HK-2 (cell line): ENCODE measurements around the gene APOBEC3H.
A peak's percentile ranks its signal among the peaks of the same experiment; 100 is the strongest.

Source experiments
- DNase-seq: peaks from one replicate; pipeline ENCODE4 v3.0.0-alpha.2; 2018; ENCODE audit not compliant: unreplicated experiment

The APOBEC3H gene

DNA sequence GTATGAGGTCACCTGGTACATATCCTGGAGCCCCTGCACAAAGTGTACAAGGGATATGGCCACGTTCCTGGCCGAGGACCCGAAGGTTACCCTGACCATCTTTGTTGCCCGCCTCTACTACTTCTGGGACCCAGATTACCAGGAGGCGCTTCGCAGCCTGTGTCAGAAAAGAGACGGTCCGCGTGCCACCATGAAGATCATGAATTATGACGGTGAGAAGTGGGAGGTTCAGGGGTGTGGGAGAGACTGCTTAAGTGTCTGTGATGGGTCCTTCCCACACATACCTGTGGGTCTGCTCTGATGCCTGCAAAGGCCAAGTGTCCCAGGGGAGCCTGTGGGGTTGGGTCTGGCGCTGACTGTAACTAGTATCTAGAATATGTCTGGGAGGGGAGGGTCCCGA, 16.0 kb upstream of the APOBEC3H start:
- DNase-seq = no peak

DNA sequence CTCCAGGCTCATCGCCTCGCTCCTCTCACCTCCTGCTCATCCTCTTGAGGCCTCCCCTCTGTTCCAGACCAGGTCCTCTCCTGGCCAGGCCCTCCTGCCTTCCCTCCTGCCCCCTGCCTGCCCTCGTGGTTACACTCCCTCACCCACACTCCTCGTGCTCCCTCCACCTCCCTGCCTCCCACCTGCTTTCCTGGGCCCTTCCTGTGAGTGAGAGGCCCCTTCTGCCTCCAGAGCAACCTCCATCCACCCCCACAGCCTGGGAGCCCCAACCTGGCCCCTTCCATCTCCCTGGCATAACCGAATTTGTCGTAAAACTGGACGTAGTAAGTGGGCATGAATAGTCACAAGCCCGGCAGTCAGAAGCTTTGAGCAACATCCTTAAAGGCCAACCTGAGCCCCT, 15.4 kb upstream of the APOBEC3H start:
- no peak for DNase-seq

DNA sequence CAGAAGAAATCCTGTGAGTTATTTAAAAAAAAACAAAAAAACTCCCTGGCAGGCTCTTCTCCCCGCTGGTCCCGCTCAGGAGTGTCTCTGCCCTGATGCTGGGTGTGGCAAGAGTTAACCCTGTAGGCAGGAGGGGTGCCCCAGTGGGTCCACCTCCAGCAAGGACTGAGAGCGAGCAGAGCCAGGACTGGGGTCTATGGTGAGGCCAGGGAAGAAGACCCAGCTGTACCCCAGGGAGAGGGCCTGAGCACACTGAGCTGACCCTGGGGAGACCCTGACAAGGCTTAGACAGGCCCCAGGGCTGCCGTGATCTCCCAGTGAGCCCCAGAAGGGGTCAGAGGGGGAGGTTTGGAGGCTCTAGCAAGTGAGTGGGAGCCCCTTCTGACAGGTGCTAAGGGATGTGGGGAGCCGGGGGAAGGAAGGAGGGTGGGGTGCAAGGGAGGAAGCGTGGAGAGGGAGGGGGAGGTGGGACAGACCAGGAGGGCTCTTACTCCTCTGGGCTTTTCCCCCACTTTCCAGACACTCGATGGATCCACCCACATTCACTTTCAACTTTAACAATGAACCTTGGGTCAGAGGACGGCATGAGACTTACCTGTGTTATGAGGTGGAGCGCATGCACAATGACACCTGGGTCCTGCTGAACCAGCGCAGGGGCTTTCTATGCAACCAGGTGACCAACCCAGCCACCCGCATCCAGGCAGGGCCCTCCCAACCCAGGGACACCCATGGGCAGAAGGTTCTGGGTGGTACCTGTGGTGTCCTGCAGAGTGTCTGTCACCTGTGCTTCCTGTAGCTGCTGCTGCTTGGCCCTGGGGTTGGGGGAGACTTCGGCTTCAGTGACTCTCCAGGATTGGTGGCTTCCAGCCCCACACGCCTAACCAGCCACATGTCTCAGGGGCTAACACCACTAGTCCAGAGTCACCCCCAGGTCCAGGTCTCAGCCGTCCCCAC, 13.6 kb upstream of the APOBEC3H start:
- no peak for DNase-seq

DNA sequence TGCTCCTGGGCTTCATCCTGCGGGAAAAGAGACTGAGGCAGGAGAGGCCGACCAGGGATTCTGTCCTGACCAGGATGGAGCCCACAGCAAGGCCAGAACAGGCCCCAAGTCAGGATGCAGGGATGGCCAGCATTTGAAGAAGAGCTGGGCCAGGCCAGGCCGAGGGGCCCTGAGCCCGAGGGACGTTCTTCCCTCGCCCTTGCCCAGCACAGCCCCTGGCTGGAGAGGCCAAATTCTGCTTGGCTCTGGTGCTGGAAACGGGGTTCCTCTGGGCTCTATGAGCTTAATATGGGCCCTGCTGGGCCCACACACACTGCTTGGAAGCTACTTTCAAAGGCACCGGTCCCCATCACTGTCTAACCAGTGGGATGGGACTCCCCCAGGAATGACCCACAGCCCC, 12.4 kb upstream of the APOBEC3H start:
- no peak for DNase-seq

DNA sequence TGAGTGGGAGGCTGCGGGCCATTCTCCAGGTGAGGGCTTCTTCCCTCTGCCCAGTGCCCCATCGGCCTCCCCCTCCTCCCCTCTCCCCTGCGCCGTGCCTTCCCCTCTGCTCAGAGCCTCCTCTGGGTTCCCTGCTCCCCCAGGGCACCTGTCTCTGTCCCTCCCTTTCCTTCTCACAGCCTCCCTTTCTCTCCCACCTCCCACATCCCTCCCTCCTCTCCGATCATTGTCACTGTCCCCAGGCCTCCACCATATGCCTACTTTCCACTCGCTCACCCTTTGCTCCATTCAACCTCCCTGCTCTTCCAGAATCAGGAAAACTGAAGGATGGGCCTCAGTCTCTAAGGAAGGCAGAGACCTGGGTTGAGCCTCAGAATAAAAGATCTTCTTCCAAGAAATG, 9.9 kb upstream of the APOBEC3H start:
- no peak for DNase-seq

DNA sequence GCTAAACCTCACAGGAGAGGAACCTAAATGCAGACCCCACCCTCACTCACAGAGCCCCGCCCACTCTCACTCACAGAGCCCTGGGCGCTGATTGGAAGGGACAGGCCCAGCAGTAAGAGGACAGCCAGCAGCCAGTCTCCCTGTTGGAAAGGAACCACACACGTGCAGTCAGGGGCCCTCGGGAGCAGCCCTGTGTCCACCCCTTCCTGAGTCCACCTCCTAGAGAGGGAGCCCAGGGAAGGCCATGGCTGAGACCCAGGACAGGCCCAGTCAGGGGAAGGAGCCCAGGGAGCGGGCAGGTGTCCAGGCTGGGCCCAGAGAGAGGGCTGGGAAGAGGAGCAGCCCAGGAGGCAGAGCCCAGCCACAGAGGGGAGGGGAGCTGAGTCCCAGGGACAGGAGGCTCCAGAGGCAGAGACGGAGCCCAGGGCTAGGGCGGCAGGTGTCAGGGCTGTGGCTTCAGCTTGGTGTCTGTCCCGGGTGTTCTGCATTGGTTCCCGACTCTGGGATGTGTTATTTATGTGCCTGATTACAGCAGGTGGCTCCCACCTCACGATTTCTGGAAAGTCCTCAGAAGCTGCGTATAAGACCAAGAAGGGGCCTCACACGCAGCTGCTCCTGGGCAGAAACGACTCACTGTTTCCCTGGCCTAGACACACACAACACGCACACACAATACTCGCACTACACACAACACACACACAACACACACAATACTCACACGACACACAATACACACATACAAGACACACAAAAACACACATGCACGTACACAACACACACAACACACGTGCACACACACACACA, 9.0 kb upstream of the APOBEC3H start:
- no peak for DNase-seq

DNA sequence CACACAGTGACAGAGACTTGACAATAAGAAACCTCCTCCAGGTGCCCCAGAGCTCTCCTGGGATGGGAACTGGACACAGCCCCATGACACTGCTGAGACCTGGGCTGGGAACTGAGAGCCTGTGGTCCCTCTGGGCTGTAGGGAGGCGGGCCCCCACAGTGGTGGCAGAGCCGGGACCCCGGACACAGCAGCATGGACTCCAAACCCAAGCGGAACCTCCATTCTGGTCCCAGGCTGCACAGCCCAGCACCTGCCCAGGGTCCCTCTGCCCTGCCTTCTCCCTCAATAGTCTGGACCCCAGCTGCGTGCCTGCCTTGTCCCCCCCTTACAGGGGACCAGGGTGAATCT, 8.4 kb upstream of the APOBEC3H start:
- no peak for DNase-seq

DNA sequence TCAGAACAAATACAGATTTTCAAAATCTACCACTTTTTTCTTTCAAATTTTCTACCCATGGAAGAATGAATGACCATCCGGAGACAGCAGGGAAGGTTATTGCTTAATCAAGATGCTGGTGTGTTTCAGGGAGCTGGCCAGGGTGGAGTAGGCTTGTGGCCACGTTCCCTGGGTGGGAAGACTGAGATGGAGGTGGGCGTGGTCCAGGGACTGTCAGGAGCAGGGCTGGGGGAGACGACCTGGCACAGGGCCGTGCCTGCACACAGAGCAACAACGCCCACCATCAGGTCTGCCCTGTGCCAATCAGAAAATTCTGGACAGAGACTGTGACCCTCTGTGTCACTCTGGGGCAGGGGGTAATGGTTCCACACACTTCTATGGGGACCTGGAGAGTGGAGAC, 7.1 kb upstream of the APOBEC3H start:
- no peak for DNase-seq

DNA sequence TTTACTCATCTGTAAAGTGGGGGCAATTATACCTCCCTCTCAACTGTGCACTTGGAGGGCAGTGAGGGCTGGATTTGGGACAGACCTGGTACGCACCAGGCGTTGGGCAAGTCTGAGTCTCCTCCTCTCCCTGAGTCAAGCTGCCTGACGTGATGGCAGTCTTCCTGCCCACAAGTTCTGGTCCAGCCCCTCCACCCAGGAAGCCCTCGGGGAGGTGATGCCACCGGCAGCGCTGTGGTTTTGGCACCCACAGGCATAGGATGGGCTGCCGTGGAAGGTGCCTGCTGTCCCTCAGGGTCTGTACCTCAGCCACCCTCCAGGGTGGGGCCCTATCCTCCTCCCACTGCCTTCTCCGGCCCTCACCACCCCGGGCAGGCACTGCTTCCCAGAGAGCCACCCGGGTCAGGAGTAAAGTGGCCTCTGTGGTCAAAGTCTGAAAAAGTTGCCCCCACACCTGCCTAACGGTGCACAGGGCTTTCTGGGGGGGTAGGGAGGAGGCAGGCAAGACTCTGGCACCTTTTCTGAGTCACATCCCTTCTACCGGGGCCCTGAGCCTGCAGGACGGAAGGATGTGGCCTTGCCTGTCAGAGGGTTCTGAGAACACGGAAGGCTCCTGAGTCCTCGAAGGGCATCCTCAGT, 6.5 kb upstream of the APOBEC3H start:
- DNase-seq = peak; percentile 38

DNA sequence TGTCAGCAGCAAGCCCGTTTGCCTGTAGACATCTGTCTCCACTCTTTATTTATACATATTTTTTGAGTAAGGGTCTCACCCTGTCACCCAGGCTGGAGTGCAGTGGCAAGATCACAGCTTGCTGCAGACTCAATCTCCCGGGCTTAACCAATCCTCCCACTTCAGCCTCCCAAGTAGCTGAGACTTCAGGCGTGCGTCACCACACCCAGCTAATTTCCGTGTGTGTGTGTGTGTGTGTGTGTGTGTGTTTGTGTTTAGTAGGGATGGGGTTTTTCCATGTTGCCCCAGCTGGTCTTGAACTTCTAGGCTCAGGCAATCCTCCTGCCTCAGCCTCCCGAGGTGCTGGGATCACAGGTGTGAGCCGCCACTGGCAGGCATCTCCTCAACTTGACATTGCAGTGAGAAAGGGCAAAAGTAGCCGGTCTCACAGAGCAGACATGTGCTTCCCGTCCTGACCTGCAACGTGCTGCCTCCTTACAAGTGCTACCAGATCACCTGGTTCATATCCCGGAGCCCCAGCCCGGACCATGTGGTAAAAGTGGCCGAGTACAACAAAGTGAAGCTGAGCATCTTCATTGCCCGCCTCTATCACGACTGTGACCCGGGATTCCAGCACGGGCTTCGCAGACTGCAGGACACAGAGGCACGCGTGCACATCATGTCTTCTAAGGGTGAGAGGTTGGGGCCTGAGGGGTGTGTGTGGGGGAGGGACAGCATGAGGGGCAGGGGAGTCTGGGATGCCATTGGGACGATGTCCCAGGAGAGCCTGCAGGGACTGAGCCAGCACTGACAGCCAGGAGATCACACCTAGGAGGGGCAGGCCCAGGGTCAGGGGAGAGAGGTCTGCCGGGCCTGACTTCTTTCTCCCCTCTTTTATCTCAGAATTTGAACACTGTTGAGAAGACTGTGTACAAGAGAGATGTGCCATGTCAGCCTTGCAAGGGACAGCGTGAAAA, 5.6 kb upstream of the APOBEC3H start:
- no peak for DNase-seq

DNA sequence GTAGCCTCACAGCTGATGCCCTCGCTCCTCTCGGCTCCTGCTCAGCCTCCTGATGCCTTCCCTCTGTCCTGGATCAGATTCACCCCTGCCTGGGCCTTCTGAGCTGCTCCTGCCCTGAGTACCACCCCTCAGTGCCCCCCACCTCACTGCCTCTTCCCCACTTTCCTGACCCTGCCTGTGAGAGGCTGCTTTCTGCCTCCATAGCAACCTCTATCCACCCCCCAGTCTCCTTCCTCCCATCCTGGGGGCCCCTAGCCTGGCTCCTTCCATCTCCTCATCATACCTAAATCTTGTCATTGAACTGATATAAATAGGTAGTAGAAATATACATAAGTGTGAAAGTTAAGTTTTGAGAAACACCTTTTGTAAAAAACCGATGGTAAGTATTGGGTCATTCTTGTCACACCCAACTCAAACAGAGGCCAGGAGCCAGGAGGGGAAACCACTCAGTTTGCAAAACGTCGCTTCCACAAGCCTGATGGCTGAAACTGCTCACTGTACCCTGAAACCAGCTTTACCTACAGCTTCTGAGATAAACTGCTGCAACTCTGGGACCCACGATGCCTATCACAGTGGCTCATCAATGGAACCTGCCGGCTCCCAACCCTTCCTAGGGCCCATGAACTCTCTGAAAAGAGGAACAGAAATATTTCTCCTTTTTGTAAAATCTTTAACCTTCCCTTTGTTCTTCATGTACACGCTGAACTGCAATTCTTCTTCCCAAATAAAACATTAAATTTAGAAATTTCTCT, 4.8 kb upstream of the APOBEC3H start:
- no peak for DNase-seq

DNA sequence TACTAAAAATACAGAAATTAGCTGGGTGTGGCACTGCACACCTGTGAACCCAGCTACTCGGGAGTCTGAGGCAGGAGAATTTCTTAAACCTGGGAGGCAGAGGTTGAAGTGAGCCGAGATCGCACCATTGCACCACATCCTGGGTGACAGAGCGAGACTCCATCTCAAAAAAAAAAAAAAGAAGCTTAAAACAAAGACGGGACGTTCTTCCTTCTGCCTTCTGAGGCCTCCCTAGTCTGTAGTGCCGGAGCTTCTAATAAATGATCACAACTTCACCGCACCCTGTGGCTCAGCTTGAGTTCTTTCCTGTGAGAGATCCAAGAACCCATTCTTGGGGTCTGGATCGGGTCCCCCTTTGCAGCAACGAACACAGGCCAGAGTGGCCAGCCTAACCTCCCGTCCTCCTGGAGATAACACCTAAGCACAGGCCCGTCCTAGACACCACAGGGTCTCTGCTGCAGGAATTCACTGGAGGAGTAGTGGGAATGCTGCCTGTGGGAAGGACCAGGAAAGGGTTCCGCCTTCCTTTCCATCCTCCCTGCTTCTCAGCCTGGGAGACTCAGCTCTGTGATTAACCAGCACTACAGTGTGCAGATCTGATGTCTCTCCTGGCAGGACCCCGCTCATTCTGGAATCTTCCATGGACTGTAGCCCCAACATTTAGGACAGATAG, 2.2 kb upstream of the APOBEC3H start:
- DNase-seq = no peak

DNA sequence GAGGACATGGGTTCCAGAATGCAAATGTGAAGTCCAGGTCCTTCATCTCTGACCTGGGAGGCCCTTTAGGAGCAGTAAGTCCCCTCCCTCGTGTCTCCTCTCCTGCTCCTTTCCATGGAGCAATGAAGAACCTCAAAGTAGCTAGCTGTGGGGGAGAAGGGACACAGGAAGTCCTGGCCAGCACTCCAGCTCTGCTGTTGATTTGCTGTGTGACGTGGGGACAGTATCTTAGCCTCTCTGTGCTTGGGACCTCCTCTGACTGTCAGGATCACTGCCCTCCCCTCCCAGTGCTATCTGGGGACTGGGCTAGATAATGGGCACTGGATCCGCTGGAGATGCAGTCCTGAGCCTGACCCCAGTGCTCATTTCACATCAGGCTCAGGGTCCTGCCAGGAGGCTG, 1.1 kb upstream of the APOBEC3H start:
- DNase-seq = no peak

DNA sequence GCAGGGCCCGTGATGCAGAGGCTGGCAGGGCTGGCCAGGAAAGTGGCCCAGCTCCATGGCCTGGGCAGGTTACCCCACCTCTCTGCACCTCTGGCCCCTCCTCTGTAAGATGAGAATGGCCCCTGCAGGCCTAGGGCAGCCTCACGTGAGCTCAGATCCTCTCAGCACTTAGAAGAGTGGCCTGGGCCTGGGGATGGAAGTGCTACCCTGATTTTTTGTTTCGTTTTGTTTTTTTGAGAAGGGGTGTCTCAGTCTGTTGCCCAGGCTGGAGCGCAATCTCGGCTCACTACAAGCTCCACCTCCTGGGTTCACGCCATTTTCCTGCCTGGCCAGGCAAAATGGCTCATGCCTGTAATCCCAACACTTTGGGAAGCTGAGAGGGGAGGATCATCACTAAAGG, 982 bp downstream of the APOBEC3H start:
- DNase-seq = no peak

DNA sequence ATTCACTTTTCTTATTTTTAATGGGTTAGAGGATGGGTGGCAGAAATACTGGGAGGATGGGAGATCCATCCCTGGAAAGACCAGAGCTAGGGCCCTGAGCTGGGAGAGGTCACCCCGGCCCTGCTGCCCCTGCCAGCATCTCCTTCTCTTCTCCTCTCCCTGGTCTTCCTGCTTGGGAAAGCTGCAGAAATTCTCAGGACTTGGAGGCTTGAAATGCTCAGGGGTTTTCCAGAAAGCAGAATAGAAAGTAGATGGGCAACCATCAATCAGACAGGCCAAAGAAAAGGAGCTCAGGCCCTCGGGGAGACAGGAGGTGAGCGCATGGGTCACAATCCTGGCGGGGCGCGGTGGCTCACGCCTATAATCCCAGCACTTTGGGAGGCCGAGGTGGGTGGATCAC, 1.5 kb downstream of the APOBEC3H start:
- DNase-seq = no peak

DNA sequence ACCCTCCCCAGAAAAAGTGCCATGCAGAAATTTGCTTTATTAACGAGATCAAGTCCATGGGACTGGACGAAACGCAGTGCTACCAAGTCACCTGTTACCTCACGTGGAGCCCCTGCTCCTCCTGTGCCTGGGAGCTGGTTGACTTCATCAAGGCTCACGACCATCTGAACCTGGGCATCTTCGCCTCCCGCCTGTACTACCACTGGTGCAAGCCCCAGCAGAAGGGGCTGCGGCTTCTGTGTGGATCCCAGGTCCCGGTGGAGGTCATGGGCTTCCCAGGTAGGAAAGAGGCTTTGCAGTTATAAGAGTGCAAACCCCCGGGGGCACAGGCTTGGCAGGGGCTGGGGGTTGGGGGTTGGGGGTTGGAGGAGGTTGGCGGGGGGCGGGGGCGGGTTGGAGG, 4.2 kb downstream of the APOBEC3H start:
- no peak for DNase-seq

DNA sequence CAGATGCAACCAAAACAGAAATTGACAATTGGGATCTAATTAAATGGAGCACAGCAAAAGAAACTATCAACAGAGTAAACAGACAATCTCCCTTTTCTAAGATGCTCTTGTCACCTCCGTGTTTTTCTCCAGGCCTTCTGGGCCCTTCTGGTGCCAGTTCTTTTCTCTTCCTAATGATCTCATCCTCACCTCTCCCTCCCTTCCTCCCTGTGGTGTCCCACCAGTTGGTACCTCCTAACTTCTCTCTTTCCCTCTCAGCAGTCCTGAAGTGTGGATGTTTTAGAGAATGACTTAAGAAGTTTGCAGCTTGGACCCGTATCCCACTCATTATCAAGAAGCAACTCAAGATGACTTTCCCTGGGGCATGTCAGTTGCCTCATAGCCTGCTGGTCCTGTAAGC, 6.4 kb downstream of the APOBEC3H start:
- DNase-seq = no peak

DNA sequence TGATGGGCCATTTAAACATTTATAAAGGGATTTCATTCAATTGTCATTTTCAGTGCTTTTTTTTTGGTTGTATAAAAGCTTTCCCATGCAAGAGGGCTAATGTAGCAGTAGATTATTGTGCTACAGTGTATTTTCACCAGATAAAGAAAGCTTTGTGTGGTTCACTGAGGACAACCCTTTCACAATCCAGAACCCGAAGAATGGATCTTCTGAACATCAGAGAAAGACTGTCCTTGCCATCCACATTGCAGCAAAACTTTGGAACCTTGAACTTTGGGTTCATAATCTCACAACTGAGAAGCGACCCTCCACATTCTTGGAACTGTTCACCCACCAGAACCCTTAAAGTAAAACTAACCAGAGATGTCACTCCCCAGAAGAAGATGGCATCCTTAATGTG, 9.3 kb downstream of the APOBEC3H start:
- no peak for DNase-seq

DNA sequence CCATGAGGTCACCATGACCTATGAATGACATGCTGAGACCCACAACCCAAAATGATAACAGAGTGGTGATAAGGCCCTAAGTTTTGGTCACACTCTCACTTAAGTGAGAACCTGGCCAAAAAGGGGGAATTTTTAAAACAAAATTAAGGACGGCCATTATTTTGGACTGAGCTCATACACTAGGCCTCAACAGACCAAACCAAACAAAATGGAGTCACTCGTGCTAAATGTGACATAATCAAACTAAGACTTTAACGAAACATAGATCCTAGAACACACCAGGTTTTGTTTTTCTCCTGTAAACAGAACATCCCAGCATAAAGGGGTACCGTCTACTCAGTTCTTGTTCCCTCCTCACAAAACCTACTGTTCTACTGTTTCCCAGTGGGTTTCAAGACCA, 11.4 kb downstream of the APOBEC3H start:
- DNase-seq = no peak

DNA sequence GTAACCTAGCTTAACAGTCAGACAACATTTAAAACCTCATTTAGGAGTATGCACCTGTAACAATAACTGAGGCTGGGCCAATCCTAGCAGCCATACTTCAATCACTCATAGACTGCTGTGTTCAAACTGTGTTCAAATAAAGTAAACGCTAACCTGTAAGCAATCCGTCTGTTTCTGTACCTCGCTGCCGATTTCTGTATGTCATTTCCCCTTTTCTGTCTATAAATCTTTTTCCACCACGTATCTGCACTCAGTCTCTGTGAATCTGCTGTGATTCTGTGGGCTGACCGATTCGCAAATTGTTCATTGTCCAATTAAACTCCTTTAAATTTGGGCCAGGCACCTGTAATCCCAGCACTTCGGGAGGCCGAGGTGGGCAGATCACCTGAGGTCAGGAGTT, 12.3 kb downstream of the APOBEC3H start:
- no peak for DNase-seq
